ENCODE measurements around the gene MTOR. TPM values are rescaled to one million over a fixed set of nuclear protein-coding genes. Genes with fewer than 3 reads are reported as not detected.
A peak's percentile ranks its signal among the peaks of the same experiment; 100 is the strongest.

The MTOR gene
- polyA plus RNA-seq, 1 of the 3 experiments (the other 2 are of a cell fraction), result 20.9 TPM

DNA sequence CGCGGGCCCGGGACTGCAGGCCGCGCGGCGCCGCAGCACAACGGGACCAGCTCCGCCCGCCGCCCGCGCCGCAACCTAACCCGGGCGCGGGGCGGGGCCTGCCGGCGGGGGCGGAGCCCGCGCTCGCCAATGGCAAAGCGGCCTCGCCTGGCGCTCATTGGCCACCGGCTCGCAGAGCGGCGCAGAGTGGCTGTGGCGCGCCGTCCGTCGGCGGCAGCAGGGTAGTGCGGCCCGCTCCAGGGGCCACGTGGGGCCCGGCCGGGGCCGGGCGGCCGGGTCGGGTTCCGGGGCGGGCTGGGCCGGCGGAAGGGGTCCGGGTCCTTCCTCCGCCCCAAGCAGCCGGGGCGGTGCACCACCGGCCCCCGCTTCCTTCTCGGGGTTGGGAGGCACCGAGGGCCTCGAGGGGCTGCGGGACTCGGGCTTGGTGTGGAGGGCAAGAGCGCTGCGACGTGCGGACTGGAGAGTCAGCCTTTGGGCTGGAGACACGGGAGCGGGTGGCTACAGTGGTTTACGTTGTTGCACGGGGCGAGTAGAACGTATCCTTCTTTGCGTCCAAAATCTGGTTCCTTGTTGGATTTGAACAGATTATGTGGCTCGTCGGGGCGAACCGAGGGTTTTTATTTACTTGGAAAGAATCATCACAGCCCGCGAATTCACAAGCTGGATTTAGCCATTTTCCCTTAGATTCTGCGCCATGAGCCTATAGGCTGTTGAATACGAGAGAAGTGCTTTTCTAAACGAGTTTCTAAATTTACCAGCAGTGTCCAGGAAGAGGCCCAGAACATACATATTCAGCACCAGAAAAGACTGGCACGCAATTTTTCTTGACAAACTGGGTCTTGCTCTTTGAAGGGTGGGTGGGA is 202.2 kb downstream of the MTOR start, which contains the start of gene SRM (continued):
- peak; percentile 80 for TF ChIP-seq POLR2AphosphoS5 (IDR thresholded peaks at IDR 0.05; ENCODE audit: low read depth, low read length)

- WGBS (ENCODE audit: low lambda C conversion rate), result under 1% methylated on average over 16 of the region's 72 CpGs
- Histone ChIP-seq H3K4me2 (peak overlapping the region; percentile 99), H3K79me2 (ENCODE audit: insufficient read depth) (peaks cover 31% of the 10 kb centered on the region), H3K9me3 (no peaks in the 10 kb centered on the region), H3K4me3 (ENCODE audit: low read depth in 2 of 2, low read length in 1 of 2) (peak overlapping the region; percentile 86 to 87), H3K4me1 (ENCODE audit: control insufficient read depth in 1 of 2, insufficient read depth in 2 of 2, low read depth in 1 of 2, low read length in 1 of 2) (peaks cover 5 to 13% of the 10 kb centered on the region in 2 experiments; a peak in 3 of 4 replicates), H3F3A (replicated peaks; ENCODE audit: insufficient read depth) (peaks cover 10% of the 10 kb centered on the region), H3K9ac (peak overlapping the region; percentile 73), H3K27ac (ENCODE audit: low read depth in 2 of 2, low read length in 1 of 2) (peak overlapping the region in 1 of 2 experiments; percentile 59; a peak in 1 of 4 replicates), H2AFZ (ENCODE audit: low read depth) (no peak overlapping the region), H3K9me2 (no peaks in the 10 kb centered on the region), H3K27me3 (ENCODE audit: insufficient read depth) (no peaks in the 10 kb centered on the region), H3K36me3 (replicated peaks in 1 of 2; ENCODE audit: control insufficient read depth in 1 of 2, insufficient read depth in 2 of 2, low read length in 1 of 2) (peaks cover 7 to 16% of the 10 kb centered on the region in 2 experiments), H4K20me1 (ENCODE audit: insufficient read depth) (peaks cover 2% of the 10 kb centered on the region; the same call in 1 of the 2 replicates)
- TF ChIP-seq, protein P1, sequence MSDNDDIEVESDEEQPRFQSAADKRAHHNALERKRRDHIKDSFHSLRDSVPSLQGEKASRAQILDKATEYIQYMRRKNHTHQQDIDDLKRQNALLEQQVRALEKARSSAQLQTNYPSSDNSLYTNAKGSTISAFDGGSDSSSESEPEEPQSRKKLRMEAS (IDR thresholded peaks at IDR 0.05; ENCODE audit: low read depth), result peak; percentile 70
- TF ChIP-seq, protein P2, sequence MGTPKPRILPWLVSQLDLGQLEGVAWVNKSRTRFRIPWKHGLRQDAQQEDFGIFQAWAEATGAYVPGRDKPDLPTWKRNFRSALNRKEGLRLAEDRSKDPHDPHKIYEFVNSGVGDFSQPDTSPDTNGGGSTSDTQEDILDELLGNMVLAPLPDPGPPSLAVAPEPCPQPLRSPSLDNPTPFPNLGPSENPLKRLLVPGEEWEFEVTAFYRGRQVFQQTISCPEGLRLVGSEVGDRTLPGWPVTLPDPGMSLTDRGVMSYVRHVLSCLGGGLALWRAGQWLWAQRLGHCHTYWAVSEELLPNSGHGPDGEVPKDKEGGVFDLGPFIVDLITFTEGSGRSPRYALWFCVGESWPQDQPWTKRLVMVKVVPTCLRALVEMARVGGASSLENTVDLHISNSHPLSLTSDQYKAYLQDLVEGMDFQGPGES (IDR thresholded peaks at IDR 0.05; ENCODE audit: low read depth, low read length), result no peak
- TF ChIP-seq SIN3A (IDR thresholded peaks at IDR 0.05; ENCODE audit: borderline replicate concordance, low read depth, low read length) (peak; percentile 20; the same call in 1 of the 2 replicates), ZBTB33 (IDR thresholded peaks at IDR 0.05; ENCODE audit: borderline replicate concordance, low read depth) (no peak), RAD21 (IDR thresholded peaks at IDR 0.05; ENCODE audit: low read length) (no peak), POLR2AphosphoS5 (IDR thresholded peaks at IDR 0.05; ENCODE audit: low read depth, low read length) (no peak), GABPA (IDR thresholded peaks at IDR 0.05; ENCODE audit: low read depth) (no peak), REST (IDR thresholded peaks at IDR 0.05; ENCODE audit: low read depth, low read length) (no peak), RFX5 (IDR thresholded peaks at IDR 0.05; ENCODE audit: low read length) (no peak), TAF1 (IDR thresholded peaks at IDR 0.05; ENCODE audit: borderline replicate concordance, low read depth, low read length) (no peak), SMC3 (IDR thresholded peaks at IDR 0.05; ENCODE audit: low read depth, low read length) (no peak), FOSL2 (IDR thresholded peaks at IDR 0.05; ENCODE audit: borderline replicate concordance, low read depth) (no peak), FOXM1 (IDR thresholded peaks at IDR 0.05; ENCODE audit: low read depth) (no peak), NFIC (IDR thresholded peaks at IDR 0.05; ENCODE audit: borderline replicate concordance) (no peak), MXI1 (IDR thresholded peaks at IDR 0.05; ENCODE audit: low read depth, low read length) (peak; percentile 89)
- TF ChIP-seq, protein P3, sequence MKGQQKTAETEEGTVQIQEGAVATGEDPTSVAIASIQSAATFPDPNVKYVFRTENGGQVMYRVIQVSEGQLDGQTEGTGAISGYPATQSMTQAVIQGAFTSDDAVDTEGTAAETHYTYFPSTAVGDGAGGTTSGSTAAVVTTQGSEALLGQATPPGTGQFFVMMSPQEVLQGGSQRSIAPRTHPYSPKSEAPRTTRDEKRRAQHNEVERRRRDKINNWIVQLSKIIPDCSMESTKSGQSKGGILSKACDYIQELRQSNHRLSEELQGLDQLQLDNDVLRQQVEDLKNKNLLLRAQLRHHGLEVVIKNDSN (IDR thresholded peaks at IDR 0.05; ENCODE audit: borderline replicate concordance, low read depth), result no peak
- ChIA-PET CTCF (interaction anchor here (0.8 to 5.3 kb wide), 4 partner anchors 11 to 22 kb away, joined by 3 to 49 read pairs (median 19); no protein-coding TSS in a partner anchor), POLR2A (interaction anchor here (0.8 to 1.5 kb wide), 3 partner anchors 22 to 115 kb away, joined by 3 to 4 read pairs (median 3); partner anchors contain the start of gene EXOSC10)
- DNase-seq, result peak; percentile 78
These were observed 203.0 kb downstream of the MTOR start for GRCh38 chr1:11059155-11059967.
